IMR-90 (cell line): Measurements from ENCODE around the gene VOPP1. TPM values are rescaled to one million over a fixed set of nuclear protein-coding genes. Genes with fewer than 3 reads are reported as not detected.

Experiments used
- ATAC-seq: fragments of 200-7000 bp; cut with Tn5 transposase; 2 replicates; pipeline ENCODE4 v1.9.1; 2020; ENCODE audit warnings: low read depth, mild to moderate bottlenecking, moderate library complexity
- BruUV-seq: library from RNA; stranded (reverse); fragments of 400-500 nt; replicated peaks from 2 replicates; lab custom pipeline; 2021; lab: Mats Ljungman, UMichigan
- CTCF ChIA-PET: fragments of 300-600 bp; formaldehyde crosslinking; extraction: SDS; loops from one replicate; lab custom pipeline; 2021; ENCODE audit warnings: antibody characterized with exemption; lab: Yijun Ruan, JAX
- POLR2A ChIA-PET: fragments of 300-600 bp; sonication (Branson Sonifier 250); formaldehyde crosslinking; loops from one replicate; lab custom pipeline; 2022; ENCODE audit warnings: antibody characterized with exemption; ENCODE audit not compliant: unreplicated experiment; lab: Charles Lee
- DNase-seq: peaks from one replicate; pipeline ENCODE4 v3.0.0; 2013
- H2AFZ ChIP-seq: replicated peaks from 2 replicates; pipeline ENCODE3; 2013; ENCODE audit warnings: low read length, mild to moderate bottlenecking; ENCODE audit not compliant: poor library complexity
- H2AK5ac ChIP-seq: 2 replicates; pipeline ENCODE4 v1.6.1; 2013; ENCODE audit warnings: low read depth, low read length, inconsistent platforms
- H2AK9ac ChIP-seq: replicated peaks from 2 replicates; pipeline ENCODE3; 2013; ENCODE audit warnings: mild to moderate bottlenecking, low read depth, low read length, moderate library complexity; ENCODE audit not compliant: poor library complexity
- H2BK120ac ChIP-seq: 2 replicates; pipeline ENCODE4 v1.6.1; 2013; ENCODE audit warnings: low read depth, low read length, inconsistent platforms
- H2BK15ac ChIP-seq: 3 replicates; pipeline ENCODE4 v1.6.1; 2013; ENCODE audit warnings: low read depth, low read length, inconsistent platforms
- H2BK20ac ChIP-seq: 2 replicates; pipeline ENCODE4 v1.6.1; 2013; ENCODE audit warnings: low read depth, mild to moderate bottlenecking, inconsistent platforms, low read length, moderate library complexity
- H2BK5ac ChIP-seq: 2 replicates; pipeline ENCODE4 v1.6.1; 2013; ENCODE audit warnings: mild to moderate bottlenecking, low read depth, low read length, inconsistent platforms; ENCODE audit not compliant: poor library complexity, severe bottlenecking
- H3K14ac ChIP-seq: replicated peaks from 2 replicates; pipeline ENCODE4 v1.6.1; 2013; ENCODE audit warnings: low read depth, low read length, inconsistent platforms
- H3K18ac ChIP-seq: 2 replicates; pipeline ENCODE4 v1.6.1; 2013; ENCODE audit warnings: low read depth, low read length, control low read depth
- H3K23ac ChIP-seq: 2 replicates; pipeline ENCODE4 v1.6.1; 2013; ENCODE audit warnings: low read depth, low read length, inconsistent platforms
- H3K27ac ChIP-seq: 2 replicates; pipeline ENCODE4 v1.5.1; 2013; ENCODE audit warnings: mild to moderate bottlenecking, control low read depth, low read length; ENCODE audit not compliant: insufficient read depth
- H3K27me3 ChIP-seq: 2 replicates; pipeline ENCODE4 v1.6.1; 2013; ENCODE audit warnings: low read length; ENCODE audit not compliant: control insufficient read depth, insufficient read depth
- H3K36me3 ChIP-seq: 2 replicates; pipeline ENCODE4 v1.6.1; 2013; ENCODE audit warnings: low read length, mixed read lengths; ENCODE audit not compliant: control insufficient read depth, insufficient read depth
- H3K4ac ChIP-seq: 2 replicates; pipeline ENCODE4 v1.6.1; 2013; ENCODE audit warnings: low read depth, low read length, inconsistent platforms
- H3K4me1 ChIP-seq: 2 replicates; pipeline ENCODE4 v1.6.1; 2013; ENCODE audit warnings: low read length, mixed read lengths; ENCODE audit not compliant: control insufficient read depth, insufficient read depth
- H3K4me2 ChIP-seq: 2 replicates; pipeline ENCODE4 v1.6.1; 2013; ENCODE audit warnings: low read depth, mild to moderate bottlenecking, control low read depth, low read length, moderate library complexity
- H3K4me3 ChIP-seq: 2 replicates; pipeline ENCODE4 v1.5.1; 2013; ENCODE audit warnings: low read depth, mild to moderate bottlenecking, control low read depth, low read length, moderate library complexity; ENCODE audit not compliant: insufficient read depth
- H3K56ac ChIP-seq: 2 replicates; pipeline ENCODE4 v1.6.1; 2013; ENCODE audit warnings: low read length, inconsistent platforms; ENCODE audit not compliant: insufficient read depth; ENCODE audit errors: extremely low read depth
- H3K79me1 ChIP-seq, 2 experiments: 2 replicates each; pipeline ENCODE4 v1.6.1; 2013; ENCODE audit warnings: low read length in 2 of 2, inconsistent platforms in 1 of 2, low read depth in 1 of 2
- H3K9ac ChIP-seq: 2 replicates; pipeline ENCODE4 v1.6.1; 2013; ENCODE audit warnings: low read depth, low read length, control low read depth
- H3K9me1 ChIP-seq: 2 replicates; pipeline ENCODE4 v1.6.1; 2013; ENCODE audit warnings: low read length, inconsistent platforms; ENCODE audit not compliant: insufficient read depth
- H3K9me3 ChIP-seq: 2 replicates; pipeline ENCODE4 v1.6.1; 2013; ENCODE audit warnings: low read length; ENCODE audit not compliant: control insufficient read depth, insufficient read depth
- H4K20me1 ChIP-seq: 2 replicates; pipeline ENCODE4 v1.6.1; 2013; ENCODE audit warnings: low read length, inconsistent platforms; ENCODE audit not compliant: insufficient read depth
- H4K5ac ChIP-seq: 2 replicates; pipeline ENCODE4 v1.6.1; 2013; ENCODE audit warnings: mild to moderate bottlenecking, low read depth, low read length, control low read depth
- H4K8ac ChIP-seq, 2 experiments: 2 replicates each; pipeline ENCODE4 v1.6.1; 2013; ENCODE audit warnings: low read depth in 2 of 2, low read length in 2 of 2, control low read depth in 1 of 2, inconsistent platforms in 1 of 2
- H4K91ac ChIP-seq: 2 replicates; pipeline ENCODE4 v1.6.1; 2013; ENCODE audit warnings: low read depth, low read length, inconsistent platforms; ENCODE audit not compliant: insufficient read depth
- BHLHE40 ChIP-seq: fragments of 150-350 bp; IDR thresholded peaks from 2 replicates; pipeline ENCODE4 v1.6.1; 2016; ENCODE audit warnings: mild to moderate bottlenecking, low read depth, low read length
- CEBPB ChIP-seq: IDR thresholded peaks from 2 replicates; pipeline ENCODE4 v1.6.1; 2012; ENCODE audit warnings: low read depth, low read length, improper control_type of control experiment
- CHD1 ChIP-seq: IDR thresholded peaks from 2 replicates; pipeline ENCODE4 v1.6.1; 2012; ENCODE audit warnings: low read depth, low read length, improper control_type of control experiment
- CTCF ChIP-seq: conservative IDR thresholded peaks from 2 replicates; pipeline ENCODE4 v1.5.1; 2012; ENCODE audit warnings: mild to moderate bottlenecking, low read depth, low read length, improper control_type of control experiment
- ELK1 ChIP-seq: fragments of 150-350 bp; IDR thresholded peaks from 2 replicates; pipeline ENCODE4 v1.6.1; 2016; ENCODE audit warnings: low read depth, mild to moderate bottlenecking, low read length, moderate library complexity, borderline replicate concordance
- FOS ChIP-seq: fragments of 150-350 bp; IDR thresholded peaks from 2 replicates; pipeline ENCODE4 v1.6.1; 2016; ENCODE audit warnings: low read depth, low read length
- MXI1 ChIP-seq: IDR thresholded peaks from 2 replicates; pipeline ENCODE4 v1.6.1; 2012; ENCODE audit warnings: low read depth, mild to moderate bottlenecking, low read length, moderate library complexity, borderline replicate concordance
- NFE2L2 ChIP-seq: fragments of 150-350 bp; IDR thresholded peaks from 2 replicates; pipeline ENCODE4 v1.6.1; 2016; ENCODE audit warnings: low read depth, mild to moderate bottlenecking, low read length
- RAD21 ChIP-seq: IDR thresholded peaks from 2 replicates; pipeline ENCODE4 v1.6.1; 2012; ENCODE audit warnings: low read length, improper control_type of control experiment
- RCOR1 ChIP-seq: IDR thresholded peaks from 2 replicates; pipeline ENCODE4 v1.6.1; 2012; ENCODE audit warnings: mild to moderate bottlenecking, low read length, improper control_type of control experiment; ENCODE audit not compliant: insufficient replicate concordance
- RFX5 ChIP-seq: IDR thresholded peaks from 2 replicates; pipeline ENCODE4 v1.8.0; 2012; ENCODE audit warnings: low read depth, mild to moderate bottlenecking, low read length, moderate library complexity
- SMC3 ChIP-seq: fragments of 150-350 bp; IDR thresholded peaks from 2 replicates; pipeline ENCODE4 v1.6.1; 2016; ENCODE audit warnings: low read depth, mild to moderate bottlenecking, antibody characterized with exemption, low read length, moderate library complexity
- USF2 ChIP-seq: fragments of 150-350 bp; IDR thresholded peaks from 2 replicates; pipeline ENCODE4 v1.6.1; 2017; ENCODE audit warnings: mild to moderate bottlenecking, antibody characterized with exemption, low read length, low read depth
- WGBS, 2 experiments: methylation state at CpG; one replicate each; pipeline versions ENCODE4 v1.1.5 to v1.1.7; 2013; ENCODE audit warnings: missing lambda C conversion rate in 2 of 2; ENCODE audit not compliant: insufficient read length in 1 of 2; ENCODE audit errors: extremely low coverage in 2 of 2; 5-methylcytosine and 5-hydroxymethylcytosine counted together
- dilution Hi-C: fragments of 300-500 bp; cut with HindIII; formaldehyde crosslinking; loops from one replicate; pipeline ENCODE4 v1.14.3; 2018; ENCODE audit warnings: low sequenced_read_pairs; ENCODE audit not compliant: unreplicated experiment
- in situ Hi-C: fragments of 300-500 bp; cut with MboI; formaldehyde crosslinking; loops from 3 replicates; pipeline ENCODE4 v1.14.3; 2019; ENCODE audit warnings: low sequenced_read_pairs, inconsistent platforms, mixed read lengths
- intact Hi-C: fragments of 100-400 bp; cut with micrococcal nuclease; formaldehyde crosslinking; loops from 2 replicates; pipeline ENCODE4 v1.10.0; 2022
- polyA plus RNA-seq, 3 experiments: library from polyadenylated mRNA; depleted of rRNA; stranded (reverse); fragments of >200 nt; gene quantifications; 2 replicates each; pipeline ENCODE4 v1.2.3, GENCODE V29; 2012; ENCODE audit warnings: low replicate concordance in 1 of 3
- total RNA-seq: library from RNA; depleted of rRNA; stranded (reverse); fragments of >200 nt; gene quantifications from 2 replicates; pipeline ENCODE4 v1.2.3, GENCODE V29; 2012

Gene VOPP1
- total and polyA plus RNA-seq, 2 of the 4 experiments (the other 2 are of a cell fraction), result 60.2 to 94.5 TPM

GRCh38 chr7:55477781-55478374 is 94.4 kb downstream of the VOPP1 start:
- no peaks in the 10 kb centered on the region for H3K9me3 ChIP-seq
- H2BK5ac ChIP-seq, result peak overlapping the region; percentile 86
- H3K9me1 ChIP-seq, result peaks cover 32% of the 10 kb centered on the region
- H3K27me3 ChIP-seq, result no peaks in the 10 kb centered on the region
- ChIA-PET POLR2A (no interaction called here), CTCF (no interaction called here)
- DNase-seq (peak; percentile 96), ATAC-seq (peak; percentile 89)
- H3K36me3 ChIP-seq, result peaks cover 14% of the 10 kb centered on the region
- peaks cover 30% of the 10 kb centered on the region for H3K4me1 ChIP-seq
- peak overlapping the region; percentile 45 for H3K27ac ChIP-seq
- WGBS, 2 experiments, result 0% methylated on average over 2 of the region's 13 CpGs; no CpG with 5 or more reads in 1 of the 2 experiments
- peak overlapping the region; percentile 98 for H3K4ac ChIP-seq
- dilution Hi-C loops (no loop called here), intact Hi-C loops (loop anchor here (1.0 to 5.0 kb wide), 4 partner anchors 31 to 111 kb away; partner anchors contain the start of genes LANCL2 and VOPP1), in situ Hi-C loops (no loop called here)
- peak overlapping the region; percentile 3; the same call in 1 of the 2 replicates for H3K18ac ChIP-seq
- peak overlapping the region; percentile 96 for H3K14ac ChIP-seq
- H3K9ac ChIP-seq, result no peak overlapping the region
- H2BK15ac ChIP-seq, result peak overlapping the region; percentile 93; the same call in 2 of the 3 replicates
- H4K5ac ChIP-seq, result peak overlapping the region; percentile 6; the same call in 1 of the 2 replicates
- BruUV-seq, result no TSS peak
- H2AK5ac ChIP-seq, result peak overlapping the region; percentile 98
- peak overlapping the region; percentile 89 for H2AK9ac ChIP-seq
- H3K56ac ChIP-seq, result peak overlapping the region; percentile 23; the same call in 1 of the 2 replicates
- H4K8ac ChIP-seq, result peak overlapping the region; percentile 4 to 85; a peak in 3 of 4 replicates
- H4K91ac ChIP-seq, result peak overlapping the region; percentile 82
- H3K4me3 ChIP-seq, result no peak overlapping the region
- peak overlapping the region; percentile 68 for H3K4me2 ChIP-seq
- peak overlapping the region; percentile 94; the same call in 1 of the 2 replicates for H3K23ac ChIP-seq
- peak overlapping the region; percentile 92 for H2BK120ac ChIP-seq
- H3K79me1 ChIP-seq, result peaks cover 26 to 63% of the 10 kb centered on the region in 2 experiments
- peak overlapping the region; percentile 95 for H2BK20ac ChIP-seq
- H2AFZ ChIP-seq, result peak overlapping the region; percentile 58
- H4K20me1 ChIP-seq, result peaks cover 16% of the 10 kb centered on the region
- TF ChIP-seq CTCF (no peak), RFX5 (no peak), SMC3 (0 out of 2 replicates have a peak, but pooled peaks have one; percentile 19), BHLHE40 (peak; percentile 96), RAD21 (no peak), RCOR1 (peak; percentile 90), CHD1 (no peak), ELK1 (no peak), MXI1 (0 out of 2 replicates have a peak, but pooled peaks have one; percentile 61), NFE2L2 (no peak), USF2 (peak; percentile 25; the same call in 1 of the 2 replicates), FOS (peak; percentile 84), CEBPB (no peak)
